ENCODE results near the gene CYP3A7. TPM values are rescaled to one million over a fixed set of nuclear protein-coding genes. Genes with fewer than 3 reads are reported as not detected.

Gene CYP3A7
- total and polyA plus RNA-seq, 2 of the 13 experiments (the other 11 are each of a cell fraction or from before 2014, with no cell fraction given): 5.8 to 6.4 TPM

DNA sequence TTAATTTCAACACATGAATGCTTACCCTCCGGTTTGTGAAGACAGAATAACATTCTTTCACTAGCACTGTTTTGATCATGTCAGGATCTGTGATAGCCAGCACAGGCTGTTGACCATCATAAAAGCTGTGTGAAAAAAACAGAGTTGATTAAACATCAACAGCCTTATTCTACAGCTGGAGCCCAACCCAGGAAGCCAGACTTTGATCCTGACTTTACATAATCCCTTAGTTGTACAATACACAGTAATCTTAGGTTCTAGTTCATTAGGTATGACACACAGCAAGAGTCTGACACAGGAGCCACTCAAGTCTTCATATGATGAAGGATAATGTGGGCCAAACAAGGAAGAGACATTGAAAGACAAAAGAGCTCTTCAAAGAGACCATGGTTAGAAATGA, 37.6 kb upstream of the CYP3A7 start (continued):
- TF ChIP-seq ATF5 (CRISPR knock-in tag; IDR thresholded peaks at IDR 0.05; ENCODE audit: low read depth) (no peak), PHF21A (CRISPR knock-in tag; IDR thresholded peaks at IDR 0.05) (peak; percentile 45; the same call in 1 of the 2 replicates), ZNF253 (CRISPR knock-in tag; IDR thresholded peaks at IDR 0.05; ENCODE audit: borderline replicate concordance) (no peak), STAG1 (CRISPR knock-in tag; IDR thresholded peaks at IDR 0.05) (no peak), POLR2A (IDR thresholded peaks at IDR 0.05; ENCODE audit: insufficient read depth in 1 of 2, low read depth in 2 of 2, low read length in 2 of 2) (no peak), ATF3 (CRISPR knock-in tag; IDR thresholded peaks at IDR 0.05) (no peak), HNRNPH1 (optimal IDR thresholded peaks at IDR 0.05; ENCODE audit: low read depth, low read length) (no peak), ZNF75D (CRISPR knock-in tag; IDR thresholded peaks at IDR 0.05; ENCODE audit: borderline replicate concordance) (no peak), RCOR2 (CRISPR knock-in tag; IDR thresholded peaks at IDR 0.05) (0 out of 2 replicates have a peak, but pooled peaks have one; percentile 41), SAP130 (CRISPR knock-in tag; IDR thresholded peaks at IDR 0.05; ENCODE audit: low read depth) (peak; percentile 65), ZNF510 (CRISPR knock-in tag; IDR thresholded peaks at IDR 0.05; ENCODE audit: low read depth) (no peak), RBFOX2 (IDR thresholded peaks at IDR 0.05; ENCODE audit: low read depth, low read length) (no peak), BRCA1 (CRISPR knock-in tag; IDR thresholded peaks at IDR 0.05) (no peak), HNF4A (CRISPR knock-in tag; IDR thresholded peaks at IDR 0.05) (peak; percentile 91), ZFP82 (CRISPR knock-in tag; IDR thresholded peaks at IDR 0.05; ENCODE audit: borderline replicate concordance) (no peak), MED13 (CRISPR knock-in tag; IDR thresholded peaks at IDR 0.05) (no peak), ZNF678 (CRISPR knock-in tag; IDR thresholded peaks at IDR 0.05) (no peak), NFATC3 (CRISPR knock-in tag; IDR thresholded peaks at IDR 0.05) (no peak), MXD4 (CRISPR knock-in tag; IDR thresholded peaks at IDR 0.05) (no peak), KAT8 (CRISPR knock-in tag; IDR thresholded peaks at IDR 0.05) (peak; percentile 72), CHCHD3 (CRISPR knock-in tag; IDR thresholded peaks at IDR 0.05) (no peak), KMT2A (CRISPR knock-in tag; IDR thresholded peaks at IDR 0.05) (no peak), SALL1 (CRISPR knock-in tag; IDR thresholded peaks at IDR 0.05) (peak; percentile 50; the same call in 1 of the 2 replicates), KMT2B (CRISPR knock-in tag; IDR thresholded peaks at IDR 0.05) (no peak), WIZ (CRISPR knock-in tag; IDR thresholded peaks at IDR 0.05) (no peak), EHMT2 (IDR thresholded peaks at IDR 0.05; ENCODE audit: borderline replicate concordance, low read depth, low read length) (no peak), XRCC5 (optimal IDR thresholded peaks at IDR 0.05; ENCODE audit: low read length) (no peak)
- TF ChIP-seq, protein P1, sequence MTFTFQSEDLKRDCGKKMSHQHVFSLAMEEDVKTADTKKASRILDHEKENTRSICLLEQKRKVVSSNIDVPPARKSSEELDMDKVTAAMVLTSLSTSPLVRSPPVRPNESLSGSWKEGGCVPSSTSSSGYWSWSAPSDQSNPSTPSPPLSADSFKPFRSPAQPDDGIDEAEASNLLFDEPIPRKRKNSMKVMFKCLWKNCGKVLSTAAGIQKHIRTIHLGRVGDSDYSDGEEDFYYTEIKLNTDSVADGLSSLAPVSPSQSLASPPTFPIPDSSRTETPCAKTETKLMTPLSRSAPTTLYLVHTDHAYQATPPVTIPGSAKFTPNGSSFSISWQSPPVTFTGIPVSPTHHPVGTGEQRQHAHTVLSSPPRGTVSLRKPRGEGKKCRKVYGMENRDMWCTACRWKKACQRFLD (CRISPR knock-in tag; IDR thresholded peaks at IDR 0.05; ENCODE audit: borderline replicate concordance): no peak
